H9 (cell line): ENCODE data around the gene MAD1L1. TPM values are rescaled to one million over a fixed set of nuclear protein-coding genes. Genes with fewer than 3 reads are reported as not detected.

ENCODE experiments used
- DNase-seq: peaks from one replicate; pipeline ENCODE4 v3.0.0-alpha.2; 2017
- H2AFZ ChIP-seq: one replicate; pipeline ENCODE4 v1.6.1; 2013; ENCODE audit warnings: mild to moderate bottlenecking, low read length, control low read depth, moderate library complexity
- H2AK5ac ChIP-seq: 2 replicates; pipeline ENCODE4 v1.6.1; 2013; ENCODE audit warnings: low read length, control low read depth, mixed read lengths; ENCODE audit not compliant: insufficient read length
- H2BK120ac ChIP-seq: one replicate; pipeline ENCODE4 v1.6.1; 2013; ENCODE audit warnings: low read depth, mild to moderate bottlenecking, low read length, control low read depth, inconsistent platforms; ENCODE audit not compliant: poor library complexity, severe bottlenecking
- H2BK12ac ChIP-seq: 2 replicates; pipeline ENCODE4 v1.6.1; 2013; ENCODE audit warnings: low read length, control low read depth, mixed read lengths, low read depth; ENCODE audit not compliant: insufficient read length
- H2BK15ac ChIP-seq: 2 replicates; pipeline ENCODE4 v1.6.1; 2013; ENCODE audit warnings: low read depth, low read length, control low read depth
- H2BK20ac ChIP-seq: one replicate; pipeline ENCODE4 v1.6.1; 2013; ENCODE audit warnings: low read depth, mild to moderate bottlenecking, low read length, control low read depth, inconsistent platforms; ENCODE audit not compliant: poor library complexity, severe bottlenecking
- H2BK5ac ChIP-seq: 2 replicates; pipeline ENCODE4 v1.6.1; 2013; ENCODE audit warnings: low read length, control low read depth, mixed read lengths; ENCODE audit not compliant: insufficient read length
- H3K14ac ChIP-seq: 2 replicates; pipeline ENCODE4 v1.6.1; 2013; ENCODE audit warnings: low read length, control low read depth; ENCODE audit not compliant: insufficient read depth
- H3K18ac ChIP-seq: 2 replicates; pipeline ENCODE4 v1.6.1; 2013; ENCODE audit warnings: low read depth, mild to moderate bottlenecking, mixed read lengths, low read length, control low read depth; ENCODE audit not compliant: insufficient read length
- H3K23ac ChIP-seq: 2 replicates; pipeline ENCODE4 v1.6.1; 2013; ENCODE audit warnings: low read length, control low read depth, mixed read lengths, low read depth; ENCODE audit not compliant: insufficient read length
- H3K23me2 ChIP-seq: 2 replicates; pipeline ENCODE4 v1.6.1; 2013; ENCODE audit warnings: low read depth, mild to moderate bottlenecking, mixed read lengths, low read length, control low read depth; ENCODE audit not compliant: insufficient read length, poor library complexity, severe bottlenecking
- H3K27ac ChIP-seq: 2 replicates; pipeline ENCODE4 v1.5.1; 2013; ENCODE audit warnings: low read length, control low read depth, mixed read lengths, low read depth; ENCODE audit not compliant: insufficient read length
- H3K27me3 ChIP-seq: 2 replicates; pipeline ENCODE4 v1.6.1; 2013; ENCODE audit warnings: low read length, control low read depth, inconsistent platforms; ENCODE audit not compliant: insufficient read depth
- H3K4ac ChIP-seq: 2 replicates; pipeline ENCODE4 v1.6.1; 2013; ENCODE audit warnings: low read depth, mild to moderate bottlenecking, control low read depth, inconsistent platforms, low read length, moderate library complexity
- H3K4me1 ChIP-seq: 2 replicates; pipeline ENCODE4 v1.6.1; 2013; ENCODE audit warnings: low read length, control low read depth, inconsistent platforms; ENCODE audit not compliant: insufficient read depth
- H3K4me2 ChIP-seq: 2 replicates; pipeline ENCODE4 v1.6.1; 2013; ENCODE audit warnings: low read length, control low read depth, mixed read lengths; ENCODE audit not compliant: insufficient read length, insufficient read depth
- H3K56ac ChIP-seq: 2 replicates; pipeline ENCODE4 v1.6.1; 2013; ENCODE audit warnings: low read depth, mild to moderate bottlenecking, mixed read lengths, low read length, control low read depth; ENCODE audit not compliant: insufficient read length
- H3K79me1 ChIP-seq: 2 replicates; pipeline ENCODE4 v1.6.1; 2013; ENCODE audit warnings: low read depth, mild to moderate bottlenecking, moderate library complexity, low read length, control low read depth, inconsistent platforms; ENCODE audit not compliant: insufficient read depth, poor library complexity, severe bottlenecking
- H3K79me2 ChIP-seq: 2 replicates; pipeline ENCODE4 v1.6.1; 2013; ENCODE audit warnings: low read length, control low read depth, inconsistent platforms; ENCODE audit not compliant: insufficient read depth
- H3K9ac ChIP-seq: 2 replicates; pipeline ENCODE4 v1.6.1; 2013; ENCODE audit warnings: low read length, control low read depth, mixed read lengths; ENCODE audit not compliant: insufficient read length; ENCODE audit errors: extremely low read depth
- H3K9me3 ChIP-seq: one replicate; pipeline ENCODE4 v1.6.1; 2013; ENCODE audit warnings: low read depth, low read length, inconsistent platforms; ENCODE audit not compliant: control insufficient read depth
- H3T11ph ChIP-seq: one replicate; pipeline ENCODE4 v1.6.1; 2013; ENCODE audit warnings: mild to moderate bottlenecking, low read length, control low read depth, inconsistent platforms
- H4K20me1 ChIP-seq: one replicate; pipeline ENCODE4 v1.6.1; 2013; ENCODE audit not compliant: control insufficient read depth, insufficient read length, insufficient read depth
- H4K5ac ChIP-seq: 2 replicates; pipeline ENCODE4 v1.6.1; 2013; ENCODE audit warnings: low read depth, mild to moderate bottlenecking, mixed read lengths, low read length, control low read depth; ENCODE audit not compliant: insufficient read length
- H4K8ac ChIP-seq: replicated peaks from 2 replicates; pipeline ENCODE4 v1.6.1; 2013; ENCODE audit warnings: low read length, control low read depth, mixed read lengths, low read depth; ENCODE audit not compliant: insufficient read length
- H4K91ac ChIP-seq: 2 replicates; pipeline ENCODE4 v1.6.1; 2013; ENCODE audit warnings: low read depth, mild to moderate bottlenecking, moderate library complexity, mixed read lengths, low read length, control low read depth; ENCODE audit not compliant: insufficient read length
- H3K27ac Mint-ChIP-seq, 3 experiments: 2 replicates in 2 of 3; 3 replicates in 1 of 3; pipeline ENCODE4 v1.8.0; 2020 to 2021; ENCODE audit warnings: mixed read lengths in 3 of 3, mild to moderate bottlenecking in 1 of 3, moderate library complexity in 1 of 3
- H3K27me3 Mint-ChIP-seq: 2 replicates; pipeline ENCODE4 v1.8.0; 2021; ENCODE audit warnings: low read depth, mild to moderate bottlenecking, moderate library complexity, mixed read lengths
- H3K36me3 Mint-ChIP-seq, 3 experiments: 2 replicates in 2 of 3; 3 replicates in 1 of 3; pipeline ENCODE4 v1.8.0; 2020 to 2021; ENCODE audit warnings: low read depth in 3 of 3, mixed read lengths in 3 of 3; ENCODE audit not compliant: insufficient read depth in 1 of 3
- H3K4me1 Mint-ChIP-seq, 2 experiments: 2 replicates each; pipeline ENCODE4 v1.8.0; 2020; ENCODE audit warnings: mixed read lengths in 2 of 2
- H3K4me3 Mint-ChIP-seq, 2 experiments: 2 replicates in 1 of 2; 3 replicates in 1 of 2; pipeline ENCODE4 v1.8.0; 2020 to 2021; ENCODE audit warnings: mild to moderate bottlenecking in 2 of 2, mixed read lengths in 2 of 2, moderate library complexity in 1 of 2
- H3K9me3 Mint-ChIP-seq, 2 experiments: 2 replicates in 1 of 2; 3 replicates in 1 of 2; pipeline ENCODE4 v1.8.0; 2020; ENCODE audit warnings: mild to moderate bottlenecking in 2 of 2, mixed read lengths in 2 of 2, moderate library complexity in 1 of 2
- WGBS: extraction: QIAGEN DNeasy Blood & Tissue Kit; methylation state at CpG from one replicate; pipeline ENCODE4 v1.1.7; 2013; ENCODE audit warnings: missing lambda C conversion rate, low lambda C conversion rate, mixed read lengths; ENCODE audit not compliant: insufficient read length; ENCODE audit errors: extremely low coverage; 5-methylcytosine and 5-hydroxymethylcytosine counted together
- total RNA-seq: library from RNA; stranded (reverse); gene quantifications from 2 replicates; pipeline ENCODE4 v1.2.1, GENCODE V29; 2021
- TF ChIP-seq, protein P1 (sequence below): fragments of 200-600 bp; sonication (generic); conservative IDR thresholded peaks from 3 replicates; pipeline ENCODE4 v1.8.0; 2021; ENCODE audit warnings: antibody characterized with exemption, mild to moderate bottlenecking

The MAD1L1 gene
- total RNA-seq, 1 experiment from 2014 or later, result 39.0 TPM

DNA sequence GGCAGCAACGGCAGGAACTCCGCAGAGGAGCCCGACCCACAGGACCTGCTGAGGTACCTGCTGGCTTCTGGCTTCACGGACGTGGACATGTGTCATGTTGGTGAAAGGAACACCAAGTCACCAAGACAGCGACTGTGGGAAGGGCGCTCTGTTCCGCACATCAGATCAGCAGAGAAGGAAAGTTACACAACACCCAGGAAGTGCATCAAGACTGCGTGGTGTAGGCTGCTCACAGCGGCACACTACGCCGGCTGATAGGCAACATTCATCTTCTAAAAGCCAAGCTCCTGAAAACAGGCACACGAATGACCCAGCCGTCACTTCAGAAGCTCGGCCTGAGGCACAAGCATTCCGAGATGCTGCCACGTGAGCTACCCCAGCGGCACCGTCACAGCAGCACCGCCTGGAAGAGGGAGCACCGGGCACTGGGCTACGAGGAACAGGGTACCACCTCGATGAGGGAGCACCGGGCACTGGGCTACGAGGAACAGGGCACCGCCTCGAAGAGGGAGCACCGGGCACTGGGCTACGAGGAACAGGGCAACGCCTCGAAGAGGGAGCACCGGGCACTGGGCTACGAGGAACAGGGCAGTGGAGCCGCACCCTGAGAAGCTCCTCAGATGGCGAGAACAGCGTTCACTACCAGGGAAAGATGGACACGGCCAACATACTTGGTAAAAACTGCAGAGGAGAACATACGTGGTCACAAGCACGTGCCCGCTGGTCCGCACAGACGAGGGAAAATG, 86.7 kb downstream of the MAD1L1 start:
- Histone ChIP-seq H3K23ac (no peak overlapping the region), H3K9me3 (no peaks in the 10 kb centered on the region), H4K5ac (no peak overlapping the region), H4K91ac (no peak overlapping the region), H2BK15ac (no peak overlapping the region), H3K79me2 (no peaks in the 10 kb centered on the region), H3K4me2 (no peak overlapping the region), H3K14ac (no peak overlapping the region), H3K4me1 (no peaks in the 10 kb centered on the region), H2BK120ac (no peak overlapping the region), H4K20me1 (no peaks in the 10 kb centered on the region), H3K27ac (no peak overlapping the region), H2BK12ac (no peak overlapping the region), H2BK20ac (no peak overlapping the region), H2BK5ac (no peak overlapping the region), H3K79me1 (no peaks in the 10 kb centered on the region), H3T11ph (no peak overlapping the region), H3K23me2 (no peaks in the 10 kb centered on the region), H3K9ac (no peak overlapping the region), H3K27me3 (no peaks in the 10 kb centered on the region), H3K18ac (no peak overlapping the region), H4K8ac (no peak overlapping the region), H2AFZ (no peak overlapping the region), H3K56ac (no peak overlapping the region), H2AK5ac (no peak overlapping the region), H3K4ac (no peak overlapping the region)
- Mint-ChIP-seq H3K36me3 (peaks cover 16 to 36% (median 35%) of the 10 kb centered on the region in 3 experiments; a peak in 6 of 7 replicates), H3K4me1 (peaks cover 5 to 8% of the 10 kb centered on the region in 2 experiments), H3K4me3 (no peak overlapping the region), H3K27me3 (no peaks in the 10 kb centered on the region), H3K9me3 (no peaks in the 10 kb centered on the region), H3K27ac (peak overlapping the region in 1 of 3 experiments; percentile 83; a peak in 1 of 7 replicates)
- no peak for DNase-seq
- TF ChIP-seq, protein P1, sequence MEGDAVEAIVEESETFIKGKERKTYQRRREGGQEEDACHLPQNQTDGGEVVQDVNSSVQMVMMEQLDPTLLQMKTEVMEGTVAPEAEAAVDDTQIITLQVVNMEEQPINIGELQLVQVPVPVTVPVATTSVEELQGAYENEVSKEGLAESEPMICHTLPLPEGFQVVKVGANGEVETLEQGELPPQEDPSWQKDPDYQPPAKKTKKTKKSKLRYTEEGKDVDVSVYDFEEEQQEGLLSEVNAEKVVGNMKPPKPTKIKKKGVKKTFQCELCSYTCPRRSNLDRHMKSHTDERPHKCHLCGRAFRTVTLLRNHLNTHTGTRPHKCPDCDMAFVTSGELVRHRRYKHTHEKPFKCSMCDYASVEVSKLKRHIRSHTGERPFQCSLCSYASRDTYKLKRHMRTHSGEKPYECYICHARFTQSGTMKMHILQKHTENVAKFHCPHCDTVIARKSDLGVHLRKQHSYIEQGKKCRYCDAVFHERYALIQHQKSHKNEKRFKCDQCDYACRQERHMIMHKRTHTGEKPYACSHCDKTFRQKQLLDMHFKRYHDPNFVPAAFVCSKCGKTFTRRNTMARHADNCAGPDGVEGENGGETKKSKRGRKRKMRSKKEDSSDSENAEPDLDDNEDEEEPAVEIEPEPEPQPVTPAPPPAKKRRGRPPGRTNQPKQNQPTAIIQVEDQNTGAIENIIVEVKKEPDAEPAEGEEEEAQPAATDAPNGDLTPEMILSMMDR, result no peak
- WGBS, result no CpG with 5 or more reads among the region's 42 CpGs
